Activated T-helper 17 cell treated with anti-CD3 and anti-CD28 coated beads, Interleukin-2, amount 50 U/mL, for 72 hours (primary cell): Measurements from ENCODE around the gene ACSF3. TPM values are rescaled to one million over a fixed set of nuclear protein-coding genes. Genes with fewer than 3 reads are reported as not detected.

Experiments
- ATAC-seq: fragments of 150-1000 bp; cut with Tn5 transposase; replicated peaks from 2 replicates; pipeline ENCODE4 v1.10.0; 2021; ENCODE audit warnings: mild to moderate bottlenecking, moderate library complexity
- H3K27ac Mint-ChIP-seq: one replicate; pipeline ENCODE4 v1.8.0; 2022; ENCODE audit warnings: mixed read lengths
- H3K27me3 Mint-ChIP-seq: one replicate; pipeline ENCODE4 v1.8.0; 2022; ENCODE audit warnings: mixed read lengths
- H3K36me3 Mint-ChIP-seq: one replicate; pipeline ENCODE4 v1.8.0; 2022; ENCODE audit warnings: low read depth, mild to moderate bottlenecking, mixed read lengths
- H3K4me1 Mint-ChIP-seq: one replicate; pipeline ENCODE4 v1.8.0; 2022; ENCODE audit warnings: mixed read lengths
- H3K4me3 Mint-ChIP-seq: one replicate; pipeline ENCODE4 v1.8.0; 2022; ENCODE audit warnings: mild to moderate bottlenecking, mixed read lengths
- H3K9me3 Mint-ChIP-seq: one replicate; pipeline ENCODE4 v1.8.0; 2022; ENCODE audit warnings: mixed read lengths
- total RNA-seq, 2 donors: library from RNA; stranded (reverse); gene quantifications; one replicate each; pipeline ENCODE4 v1.2.3, GENCODE V29; 2022

The ACSF3 gene
- total RNA-seq, 2 donors from 2014 or later, result 35.4 to 47.9 TPM

- Mint-ChIP-seq H3K4me1 (peaks cover 20% of the 10 kb centered on the region), H3K36me3 (peaks cover 42% of the 10 kb centered on the region), H3K27ac (peak overlapping the region; percentile 99), H3K4me3 (peak overlapping the region; percentile 99), H3K9me3 (no peaks in the 10 kb centered on the region), H3K27me3 (no peaks in the 10 kb centered on the region)
- ATAC-seq, result no peak
These were observed 20.0 kb downstream of the ACSF3 start for GRCh38 chr16:89113661-89114060.

GRCh38 chr16:89114159-89114981 lies 20.7 kb downstream of the ACSF3 start:
- Mint-ChIP-seq H3K36me3 (peaks cover 42% of the 10 kb centered on the region), H3K4me1 (peaks cover 20% of the 10 kb centered on the region), H3K27me3 (no peaks in the 10 kb centered on the region), H3K4me3 (peak overlapping the region; percentile 99), H3K9me3 (no peaks in the 10 kb centered on the region), H3K27ac (peak overlapping the region; percentile 99)
- peak; percentile 28 for ATAC-seq

DNA sequence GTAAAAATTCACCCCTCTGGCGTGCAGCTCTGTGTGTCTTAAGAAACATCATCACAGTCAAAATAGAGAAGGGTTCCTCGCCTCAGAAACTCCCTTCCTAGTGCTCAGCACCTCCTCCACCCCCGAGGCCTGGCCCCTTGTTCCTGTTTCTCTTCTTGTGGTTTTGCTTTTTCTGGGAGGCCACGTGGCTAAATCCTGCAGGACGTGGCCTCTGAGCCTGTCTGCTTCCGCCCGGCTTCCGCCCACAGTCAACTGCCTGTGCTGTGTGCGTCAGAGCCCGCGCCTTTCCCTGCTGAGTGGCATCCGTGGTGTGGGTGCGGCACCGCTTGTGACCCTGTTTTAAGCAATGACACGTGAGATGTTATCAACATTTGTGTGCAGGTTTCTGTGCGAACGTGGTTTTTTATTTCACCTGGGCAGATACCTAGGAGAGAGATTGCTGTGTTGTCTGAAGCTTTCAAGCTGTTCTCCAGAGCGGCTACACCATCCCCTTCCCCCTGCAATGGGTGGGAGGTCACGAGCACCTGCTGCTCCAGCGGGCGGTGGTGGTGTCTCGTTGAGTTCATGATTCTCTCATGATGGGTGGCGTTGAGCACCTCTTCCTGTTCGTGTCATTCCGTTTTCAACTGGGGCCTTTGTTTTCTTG lies 21.7 kb downstream of the ACSF3 start:
- Mint-ChIP-seq H3K9me3 (no peaks in the 10 kb centered on the region), H3K27me3 (no peaks in the 10 kb centered on the region), H3K36me3 (peaks cover 50% of the 10 kb centered on the region), H3K4me3 (peak overlapping the region; percentile 99), H3K4me1 (peaks cover 15% of the 10 kb centered on the region), H3K27ac (peak overlapping the region; percentile 99)
- peak; percentile 96 for ATAC-seq

GRCh38 chr16:89116341-89117226 lies 22.9 kb downstream of the ACSF3 start:
- Mint-ChIP-seq H3K36me3 (peaks cover 59% of the 10 kb centered on the region), H3K4me3 (peak overlapping the region; percentile 99), H3K9me3 (no peaks in the 10 kb centered on the region), H3K27me3 (no peaks in the 10 kb centered on the region), H3K4me1 (peaks cover 15% of the 10 kb centered on the region), H3K27ac (peak overlapping the region; percentile 99)
- no peak for ATAC-seq

GRCh38 chr16:89117227-89117974 lies 23.7 kb downstream of the ACSF3 start:
- Mint-ChIP-seq H3K27ac (peak overlapping the region; percentile 99), H3K9me3 (no peaks in the 10 kb centered on the region), H3K4me1 (peaks cover 15% of the 10 kb centered on the region), H3K36me3 (peaks cover 59% of the 10 kb centered on the region), H3K27me3 (no peaks in the 10 kb centered on the region), H3K4me3 (peak overlapping the region; percentile 11)
- ATAC-seq, result no peak

GRCh38 chr16:89117975-89118289 lies 24.3 kb downstream of the ACSF3 start:
- H3K36me3 Mint-ChIP-seq, result peaks cover 59% of the 10 kb centered on the region
- H3K4me3 Mint-ChIP-seq, result no peak overlapping the region
- H3K4me1 Mint-ChIP-seq, result peaks cover 15% of the 10 kb centered on the region
- H3K27me3 Mint-ChIP-seq, result no peaks in the 10 kb centered on the region
- ATAC-seq, result no peak
- H3K27ac Mint-ChIP-seq, result peak overlapping the region; percentile 46
- H3K9me3 Mint-ChIP-seq, result no peaks in the 10 kb centered on the region

- H3K27ac Mint-ChIP-seq, result peak overlapping the region; percentile 46
These were observed 24.9 kb downstream of the ACSF3 start for GRCh38 chr16:89118361-89119165.

GRCh38 chr16:89119166-89119621 lies 25.5 kb downstream of the ACSF3 start:
- no peak for ATAC-seq
- no peak overlapping the region for H3K27ac Mint-ChIP-seq
- H3K9me3 Mint-ChIP-seq, result no peaks in the 10 kb centered on the region
- no peaks in the 10 kb centered on the region for H3K27me3 Mint-ChIP-seq
- H3K4me1 Mint-ChIP-seq, result peaks cover 15% of the 10 kb centered on the region
- no peak overlapping the region for H3K4me3 Mint-ChIP-seq
- peaks cover 56% of the 10 kb centered on the region for H3K36me3 Mint-ChIP-seq

More at GRCh38 chr16:89118361-89119165, 24.9 kb downstream of the ACSF3 start:
- Mint-ChIP-seq H3K36me3 (peaks cover 59% of the 10 kb centered on the region), H3K4me1 (peaks cover 15% of the 10 kb centered on the region), H3K27me3 (no peaks in the 10 kb centered on the region), H3K4me3 (no peak overlapping the region), H3K9me3 (no peaks in the 10 kb centered on the region)
- no peak for ATAC-seq

GRCh38 chr16:89119661-89120141 lies 26.0 kb downstream of the ACSF3 start:
- H3K27me3 Mint-ChIP-seq, result no peaks in the 10 kb centered on the region
- H3K4me1 Mint-ChIP-seq, result peaks cover 15% of the 10 kb centered on the region

GRCh38 chr16:89120281-89120680 lies 26.6 kb downstream of the ACSF3 start:
- no peaks in the 10 kb centered on the region for H3K9me3 Mint-ChIP-seq
- H3K27me3 Mint-ChIP-seq, result no peaks in the 10 kb centered on the region
- H3K27ac Mint-ChIP-seq, result no peak overlapping the region
- H3K36me3 Mint-ChIP-seq, result peaks cover 48% of the 10 kb centered on the region
- ATAC-seq, result no peak
- H3K4me3 Mint-ChIP-seq, result no peak overlapping the region
- H3K4me1 Mint-ChIP-seq, result peaks cover 10% of the 10 kb centered on the region

More at GRCh38 chr16:89119661-89120141, 26.0 kb downstream of the ACSF3 start:
- peaks cover 54% of the 10 kb centered on the region for H3K36me3 Mint-ChIP-seq
- H3K9me3 Mint-ChIP-seq, result no peaks in the 10 kb centered on the region
- no peak overlapping the region for H3K4me3 Mint-ChIP-seq
- no peak for ATAC-seq
- no peak overlapping the region for H3K27ac Mint-ChIP-seq

- Mint-ChIP-seq H3K4me3 (no peak overlapping the region), H3K9me3 (no peaks in the 10 kb centered on the region), H3K27me3 (no peaks in the 10 kb centered on the region), H3K27ac (no peak overlapping the region), H3K4me1 (peaks cover 7% of the 10 kb centered on the region), H3K36me3 (peaks cover 46% of the 10 kb centered on the region)
- no peak for ATAC-seq
These were observed 27.3 kb downstream of the ACSF3 start for GRCh38 chr16:89120921-89121351.

- H3K9me3 Mint-ChIP-seq, result no peaks in the 10 kb centered on the region
- peaks cover 4% of the 10 kb centered on the region for H3K4me1 Mint-ChIP-seq
- H3K4me3 Mint-ChIP-seq, result no peak overlapping the region
- peaks cover 41% of the 10 kb centered on the region for H3K36me3 Mint-ChIP-seq
- H3K27ac Mint-ChIP-seq, result no peak overlapping the region
- no peaks in the 10 kb centered on the region for H3K27me3 Mint-ChIP-seq
- no peak for ATAC-seq
These were observed 28.2 kb downstream of the ACSF3 start for GRCh38 chr16:89121691-89122321.
